Activated T-helper 1 cell treated with Interleukin-2 at 50 U/mL for 16 hours (primary cell): ENCODE measurements around the gene CNN3.

Experiments used
- DNase-seq: peaks from one replicate; pipeline ENCODE4 v3.0.0-alpha.2; 2020; ENCODE audit warnings: low read depth

Gene CNN3

GRCh38 chr1:94856004-94856403 is 70.9 kb downstream of the CNN3 start:
- DNase-seq = no peak

DNA sequence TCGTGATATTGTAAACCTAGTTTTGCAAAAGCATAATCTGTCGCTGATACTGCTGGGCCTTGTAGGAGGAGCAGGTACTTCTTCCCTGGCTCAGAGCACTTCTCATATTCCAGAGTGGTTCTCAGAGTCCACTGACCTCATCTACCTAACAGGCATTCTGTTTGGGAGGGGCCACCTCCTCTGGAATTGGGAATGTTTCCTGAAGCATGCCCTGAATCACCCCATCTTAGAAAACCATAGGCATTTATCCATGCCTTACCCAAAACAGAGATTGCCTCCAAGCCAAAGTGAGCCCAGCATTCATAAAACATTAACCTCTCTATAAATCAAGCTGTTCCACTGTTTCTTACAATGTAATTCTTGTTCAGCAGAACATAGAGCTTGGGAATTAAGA is 71.6 kb downstream of the CNN3 start:
- DNase-seq = no peak

DNA sequence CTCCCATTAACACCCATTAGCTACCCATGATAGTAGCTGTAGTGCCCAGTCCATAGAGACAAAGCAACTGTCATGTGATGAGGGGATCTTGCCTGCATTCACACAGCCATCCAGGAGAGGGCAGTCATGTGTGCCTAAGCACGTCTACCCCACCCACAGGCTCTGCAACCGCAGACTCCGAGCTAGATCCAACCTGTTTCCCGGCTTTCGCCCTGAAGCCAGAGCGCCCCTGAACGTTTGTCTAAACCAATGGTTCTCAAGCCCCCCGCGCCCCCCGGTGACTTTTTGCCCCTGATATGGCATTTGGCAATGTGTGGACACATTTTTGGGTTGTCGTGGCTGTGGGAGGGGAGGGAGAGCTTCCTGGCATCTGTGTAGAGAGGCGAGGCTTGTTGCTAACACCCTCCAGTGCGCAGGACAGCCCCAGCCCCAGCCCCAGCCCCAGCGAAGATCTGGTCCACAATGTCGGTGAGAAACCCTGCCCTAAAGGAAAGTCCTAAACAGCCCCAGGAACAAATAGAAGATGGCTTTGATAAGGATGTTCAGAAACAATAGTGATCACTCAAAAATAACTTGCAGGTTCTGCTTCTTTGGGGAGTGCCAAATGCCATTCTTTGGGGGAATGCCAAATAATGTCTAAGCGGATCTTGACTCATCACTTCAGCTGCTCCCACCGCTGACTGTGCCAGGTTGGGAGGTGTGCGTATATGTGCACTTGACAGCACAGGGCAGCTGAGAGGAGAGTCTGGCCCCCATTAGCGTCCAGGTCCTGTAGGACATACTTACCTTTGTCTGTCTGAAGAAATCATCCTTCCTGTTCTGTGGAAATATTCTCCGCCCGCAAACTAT is 72.2 kb downstream of the CNN3 start:
- DNase-seq = peak; percentile 45

GRCh38 chr1:94852788-94853187 is 74.1 kb downstream of the CNN3 start:
- no peak for DNase-seq

DNA sequence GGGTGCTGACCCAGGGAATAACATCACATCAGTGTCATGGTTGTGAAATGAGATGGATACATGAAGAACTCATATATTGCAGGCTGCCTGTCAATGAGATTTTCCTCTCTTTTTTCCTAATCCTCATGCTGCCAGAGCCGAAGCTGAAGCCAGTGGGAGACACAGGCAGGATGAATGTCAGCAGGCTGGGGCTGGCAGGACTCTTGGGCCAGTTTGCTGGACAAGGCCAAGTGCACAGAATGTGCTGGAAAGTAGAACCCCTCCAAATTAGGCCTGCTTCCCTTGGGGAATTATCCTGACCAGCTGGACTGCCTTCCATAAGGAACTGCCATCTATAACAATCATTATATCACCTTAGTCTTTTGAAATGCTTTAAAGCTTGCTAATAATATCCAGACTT is 75.3 kb downstream of the CNN3 start:
- DNase-seq = no peak
